MM.1S (cell line): ENCODE data around the gene MANSC1.

Experiments used
- DNase-seq: peaks from one replicate; pipeline ENCODE4 v3.0.0-alpha.2; 2015
- H2AFZ ChIP-seq: fragments of 300-600 bp; sonication (generic); 2 replicates; pipeline ENCODE4 v1.6.0; 2016; ENCODE audit warnings: antibody characterized with exemption, low read length
- H3F3A ChIP-seq: fragments of 300-600 bp; sonication (generic); 2 replicates; pipeline ENCODE4 v1.6.1; 2016; ENCODE audit warnings: mild to moderate bottlenecking, antibody characterized with exemption, low read length, moderate library complexity, mixed read lengths; ENCODE audit not compliant: insufficient read depth
- H3K27ac ChIP-seq: fragments of 300-600 bp; sonication (generic); 2 replicates; pipeline ENCODE4 v1.5.1; 2016; ENCODE audit warnings: mild to moderate bottlenecking, low read length
- H3K27me3 ChIP-seq: fragments of 300-600 bp; sonication (generic); replicated peaks from 2 replicates; pipeline ENCODE4 v1.6.0; 2016; ENCODE audit warnings: low read length; ENCODE audit not compliant: insufficient read depth
- H3K36me3 ChIP-seq: fragments of 300-600 bp; sonication (generic); replicated peaks from 2 replicates; pipeline ENCODE4 v1.6.1; 2016; ENCODE audit warnings: mild to moderate bottlenecking, low read length, mixed read lengths; ENCODE audit not compliant: insufficient read depth
- H3K4me1 ChIP-seq: fragments of 300-600 bp; sonication (generic); 2 replicates; pipeline ENCODE4 v1.6.1; 2016; ENCODE audit warnings: low read length, mixed read lengths
- H3K4me2 ChIP-seq: fragments of 300-600 bp; sonication (generic); 2 replicates; pipeline ENCODE4 v1.6.0; 2016; ENCODE audit warnings: low read depth, low read length
- H3K4me3 ChIP-seq: fragments of 300-600 bp; sonication (generic); 2 replicates; pipeline ENCODE4 v1.5.1; 2016; ENCODE audit warnings: low read length, mixed read lengths
- H3K79me2 ChIP-seq: fragments of 300-600 bp; sonication (generic); 2 replicates; pipeline ENCODE4 v1.6.1; 2016; ENCODE audit warnings: mixed run types, low read length, mixed read lengths
- H3K9ac ChIP-seq: fragments of 300-600 bp; sonication (generic); 2 replicates; pipeline ENCODE4 v1.6.1; 2016; ENCODE audit warnings: low read length, mixed read lengths
- H3K9me2 ChIP-seq: fragments of 300-600 bp; sonication (generic); replicated peaks from 2 replicates; pipeline ENCODE4 v1.6.1; 2016; ENCODE audit warnings: mild to moderate bottlenecking, low read length, mixed read lengths; ENCODE audit not compliant: insufficient read depth
- H3K9me3 ChIP-seq: fragments of 300-600 bp; sonication (generic); replicated peaks from 2 replicates; pipeline ENCODE4 v1.6.1; 2016; ENCODE audit warnings: mild to moderate bottlenecking, low read length, mixed read lengths; ENCODE audit not compliant: insufficient read depth
- H4K20me1 ChIP-seq: fragments of 300-600 bp; sonication (generic); 2 replicates; pipeline ENCODE4 v1.6.1; 2016; ENCODE audit warnings: mild to moderate bottlenecking, low read length, moderate library complexity, mixed read lengths; ENCODE audit not compliant: insufficient read depth
- EZH2 ChIP-seq: fragments of 300-600 bp; sonication (generic); optimal IDR thresholded peaks from 2 replicates; pipeline ENCODE3; 2017; ENCODE audit warnings: low read depth, mild to moderate bottlenecking, antibody characterized with exemption, low read length, mixed read lengths
- EZH2phosphoT487 ChIP-seq: fragments of 300-600 bp; sonication (generic); IDR thresholded peaks from 2 replicates; pipeline ENCODE4 v1.6.1; 2018; ENCODE audit warnings: antibody characterized with exemption, low read length
- TF ChIP-seq, protein P1 (sequence below): fragments of 300-600 bp; sonication (generic); IDR thresholded peaks from 2 replicates; pipeline ENCODE4 v1.5.1; 2016; ENCODE audit warnings: antibody characterized with exemption, low read length, mixed read lengths

MANSC1 gene

GRCh38 chr12:12366701-12367481, 16.8 kb upstream of the MANSC1 start:
- H3K36me3 ChIP-seq: no peaks in the 10 kb centered on the region
- H4K20me1 ChIP-seq: no peaks in the 10 kb centered on the region
- H3K79me2 ChIP-seq: peaks cover 17% of the 10 kb centered on the region
- no peak overlapping the region for H2AFZ ChIP-seq
- H3K9me3 ChIP-seq: no peaks in the 10 kb centered on the region
- no peak for DNase-seq
- no peak overlapping the region for H3K4me2 ChIP-seq
- no peak overlapping the region for H3K9ac ChIP-seq
- H3K9me2 ChIP-seq: no peaks in the 10 kb centered on the region
- H3K4me1 ChIP-seq: no peaks in the 10 kb centered on the region
- H3F3A ChIP-seq: no peaks in the 10 kb centered on the region; the same call in 1 of the 2 replicates
- no peak overlapping the region for H3K4me3 ChIP-seq
- no peak overlapping the region for H3K27ac ChIP-seq
- no peaks in the 10 kb centered on the region for H3K27me3 ChIP-seq
- TF ChIP-seq, protein P1, sequence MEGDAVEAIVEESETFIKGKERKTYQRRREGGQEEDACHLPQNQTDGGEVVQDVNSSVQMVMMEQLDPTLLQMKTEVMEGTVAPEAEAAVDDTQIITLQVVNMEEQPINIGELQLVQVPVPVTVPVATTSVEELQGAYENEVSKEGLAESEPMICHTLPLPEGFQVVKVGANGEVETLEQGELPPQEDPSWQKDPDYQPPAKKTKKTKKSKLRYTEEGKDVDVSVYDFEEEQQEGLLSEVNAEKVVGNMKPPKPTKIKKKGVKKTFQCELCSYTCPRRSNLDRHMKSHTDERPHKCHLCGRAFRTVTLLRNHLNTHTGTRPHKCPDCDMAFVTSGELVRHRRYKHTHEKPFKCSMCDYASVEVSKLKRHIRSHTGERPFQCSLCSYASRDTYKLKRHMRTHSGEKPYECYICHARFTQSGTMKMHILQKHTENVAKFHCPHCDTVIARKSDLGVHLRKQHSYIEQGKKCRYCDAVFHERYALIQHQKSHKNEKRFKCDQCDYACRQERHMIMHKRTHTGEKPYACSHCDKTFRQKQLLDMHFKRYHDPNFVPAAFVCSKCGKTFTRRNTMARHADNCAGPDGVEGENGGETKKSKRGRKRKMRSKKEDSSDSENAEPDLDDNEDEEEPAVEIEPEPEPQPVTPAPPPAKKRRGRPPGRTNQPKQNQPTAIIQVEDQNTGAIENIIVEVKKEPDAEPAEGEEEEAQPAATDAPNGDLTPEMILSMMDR: no peak
- TF ChIP-seq EZH2phosphoT487 (no peak), EZH2 (no peak)

DNA sequence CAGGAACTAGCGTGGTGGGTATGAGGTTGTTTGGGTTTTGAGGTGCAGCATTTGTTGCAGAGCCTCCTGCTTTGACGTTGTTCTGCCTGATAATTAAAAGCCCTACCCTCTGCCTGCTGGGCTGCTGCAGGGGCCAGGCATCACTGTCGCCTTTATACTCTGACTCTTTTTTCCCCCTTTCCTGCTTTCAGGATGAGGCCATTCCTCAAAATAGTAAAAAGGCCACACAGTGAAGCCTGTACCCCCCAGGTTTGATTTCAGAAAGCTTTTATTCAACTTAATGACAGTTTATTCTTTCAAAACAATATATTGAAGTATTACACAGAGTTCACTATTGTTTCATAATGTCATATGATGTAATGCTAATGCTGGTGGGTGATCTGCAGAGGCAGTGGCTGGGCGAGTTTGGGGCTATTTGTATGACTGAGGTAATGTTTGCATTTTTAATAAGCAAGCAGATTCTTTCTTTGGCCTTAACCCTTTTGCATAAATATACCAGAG, 15.9 kb upstream of the MANSC1 start:
- Histone ChIP-seq H3K4me2 (no peak overlapping the region), H4K20me1 (no peaks in the 10 kb centered on the region), H2AFZ (no peak overlapping the region), H3K79me2 (peaks cover 17% of the 10 kb centered on the region), H3K9me2 (no peaks in the 10 kb centered on the region), H3F3A (no peaks in the 10 kb centered on the region; the same call in 1 of the 2 replicates), H3K9me3 (no peaks in the 10 kb centered on the region), H3K9ac (no peak overlapping the region), H3K4me1 (no peaks in the 10 kb centered on the region), H3K4me3 (no peak overlapping the region), H3K36me3 (no peaks in the 10 kb centered on the region; the same call in 1 of the 2 replicates), H3K27ac (no peak overlapping the region), H3K27me3 (no peaks in the 10 kb centered on the region)
- DNase-seq: no peak
- TF ChIP-seq EZH2 (no peak), EZH2phosphoT487 (no peak)
- TF ChIP-seq, protein P1: no peak

DNA sequence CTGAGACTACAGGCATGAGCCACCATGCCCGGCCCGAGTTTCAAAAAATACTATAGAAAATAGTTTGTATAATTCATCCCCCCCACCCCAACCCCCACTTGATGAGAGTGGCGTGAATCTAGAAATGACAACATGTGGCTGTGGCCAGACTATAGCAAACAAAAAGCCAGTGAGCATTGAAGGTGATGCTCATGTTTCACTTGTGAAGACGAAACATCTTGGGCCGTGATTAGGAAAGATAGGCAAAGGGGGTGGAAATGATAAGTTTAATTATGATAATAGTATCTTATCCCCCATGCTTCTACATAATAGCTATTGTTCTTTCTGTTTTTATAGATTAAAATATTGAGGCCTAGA, 15.4 kb upstream of the MANSC1 start:
- no peak for DNase-seq
- no peak for TF ChIP-seq EZH2phosphoT487
- TF ChIP-seq, protein P1: no peak
- no peak for TF ChIP-seq EZH2
- Histone ChIP-seq H3K27me3 (no peaks in the 10 kb centered on the region), H3K4me3 (no peak overlapping the region), H4K20me1 (no peaks in the 10 kb centered on the region), H3K4me2 (no peak overlapping the region), H3K9me3 (no peaks in the 10 kb centered on the region), H3F3A (no peaks in the 10 kb centered on the region; the same call in 1 of the 2 replicates), H3K79me2 (peaks cover 22% of the 10 kb centered on the region), H3K36me3 (no peaks in the 10 kb centered on the region; the same call in 1 of the 2 replicates), H3K9ac (no peak overlapping the region), H3K9me2 (no peaks in the 10 kb centered on the region), H2AFZ (no peak overlapping the region), H3K27ac (no peak overlapping the region), H3K4me1 (no peaks in the 10 kb centered on the region)
